Esophagus muscularis mucosa (tissue), 4 donors: ENCODE data around the gene RADIL. TPM values are rescaled to one million over a fixed set of nuclear protein-coding genes. Genes with fewer than 3 reads are reported as not detected.

Experiments
- DNase-seq: peaks from one replicate; pipeline ENCODE4 v3.0.0-alpha.2; 2017; ENCODE audit errors: extremely low spot score
- H3K27ac ChIP-seq, 4 donors: fragments of 200-600 bp; sonication (generic); replicated peaks in 1 of 4; 1 replicate in 3 of 4; 2 replicates in 1 of 4; pipeline ENCODE4 v1.5.1; 2016 to 2019; ENCODE audit warnings: mild to moderate bottlenecking in 1 of 4
- H3K27me3 ChIP-seq, 4 donors: fragments of 200-600 bp; sonication (generic); one replicate each; pipeline versions ENCODE4 v1.5.1 to v1.6.0; 2016 to 2019
- H3K36me3 ChIP-seq, 4 donors: fragments of 200-600 bp; sonication (generic); one replicate each; pipeline ENCODE4 v1.5.1; 2016 to 2019
- H3K4me1 ChIP-seq, 4 donors: fragments of 200-600 bp; sonication (generic); one replicate each; pipeline ENCODE4 v1.5.1; 2016 to 2019
- H3K4me3 ChIP-seq, 4 donors: fragments of 200-600 bp; sonication (generic); 1 replicate in 2 of 4; 2 replicates in 2 of 4; pipeline ENCODE4 v1.5.1; 2016 to 2019; ENCODE audit warnings: mild to moderate bottlenecking in 4 of 4, moderate library complexity in 1 of 4
- H3K9me3 ChIP-seq, 4 donors: fragments of 200-600 bp; sonication (generic); 1 replicate in 3 of 4; 2 replicates in 1 of 4; pipeline ENCODE4 v1.5.1; 2016 to 2019
- EP300 ChIP-seq: sonication (generic); formaldehyde crosslinking; IDR thresholded peaks from one replicate; pipeline ENCODE4 v1.6.1; 2017; ENCODE audit warnings: antibody characterized with exemption
- POLR2A ChIP-seq: fragments of 450-650 bp; IDR thresholded peaks from one replicate; pipeline ENCODE4 v1.6.1; 2017; ENCODE audit warnings: antibody characterized with exemption, moderate library complexity, mild to moderate bottlenecking, low read depth
- POLR2AphosphoS5 ChIP-seq, 2 donors: sonication (generic); formaldehyde crosslinking; IDR thresholded peaks; one replicate each; pipeline ENCODE4 v1.6.1; 2017; ENCODE audit warnings: antibody characterized with exemption in 2 of 2
- WGBS: methylation state at CpG from one replicate; pipeline ENCODE4 v1.1.5; 2018; 5-methylcytosine and 5-hydroxymethylcytosine counted together
- intact Hi-C: fragments of 100-400 bp; cut with DNase I; formaldehyde crosslinking; loops from one replicate; pipeline ENCODE4 v1.15.1; 2023
- total RNA-seq, 4 donors: library from RNA; depleted of rRNA; stranded (reverse); fragments of >200 nt; gene quantifications; one replicate each; pipeline versions ENCODE4 v1.1.0 to v1.2.1, GENCODE V29; 2016
- TF ChIP-seq, protein P1 (sequence below), 3 experiments: fragments of 200-600 bp in 2 of 3; fragments of 450-650 bp in 1 of 3; sonication (generic) in 2 of 3; IDR thresholded peaks; one replicate each; pipeline ENCODE4 v1.5.1; 2017 to 2019; ENCODE audit warnings: antibody characterized with exemption in 3 of 3, mild to moderate bottlenecking in 2 of 3, moderate library complexity in 1 of 3

Gene RADIL
- total RNA-seq, 4 donors from 2014 or later, result 6.5 to 12.9 (median 12.1) TPM

DNA sequence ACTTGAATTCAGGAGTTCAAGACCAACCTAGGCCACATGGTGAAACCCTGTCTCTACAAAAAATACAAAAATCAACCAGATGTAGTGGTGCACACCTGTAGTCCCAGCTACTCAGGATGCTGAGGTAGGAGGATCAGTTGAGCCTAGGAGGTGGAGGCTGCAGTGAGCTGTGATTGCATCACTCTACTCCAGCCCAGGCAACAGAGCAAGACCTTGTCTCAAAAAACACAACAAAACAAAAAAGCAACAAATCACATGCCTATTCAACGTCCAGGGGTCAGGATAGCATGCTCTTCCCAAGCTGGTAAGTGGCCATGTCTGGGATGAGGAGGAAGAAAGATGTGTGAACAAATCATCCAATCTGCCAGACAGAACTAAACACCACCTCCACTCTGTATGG is 6.2 kb upstream of the RADIL start:
- TF ChIP-seq EP300 (no peak), POLR2A (no peak), POLR2AphosphoS5 (IDR thresholded peaks at IDR 0.05) (no peak)
- TF ChIP-seq, protein P1, sequence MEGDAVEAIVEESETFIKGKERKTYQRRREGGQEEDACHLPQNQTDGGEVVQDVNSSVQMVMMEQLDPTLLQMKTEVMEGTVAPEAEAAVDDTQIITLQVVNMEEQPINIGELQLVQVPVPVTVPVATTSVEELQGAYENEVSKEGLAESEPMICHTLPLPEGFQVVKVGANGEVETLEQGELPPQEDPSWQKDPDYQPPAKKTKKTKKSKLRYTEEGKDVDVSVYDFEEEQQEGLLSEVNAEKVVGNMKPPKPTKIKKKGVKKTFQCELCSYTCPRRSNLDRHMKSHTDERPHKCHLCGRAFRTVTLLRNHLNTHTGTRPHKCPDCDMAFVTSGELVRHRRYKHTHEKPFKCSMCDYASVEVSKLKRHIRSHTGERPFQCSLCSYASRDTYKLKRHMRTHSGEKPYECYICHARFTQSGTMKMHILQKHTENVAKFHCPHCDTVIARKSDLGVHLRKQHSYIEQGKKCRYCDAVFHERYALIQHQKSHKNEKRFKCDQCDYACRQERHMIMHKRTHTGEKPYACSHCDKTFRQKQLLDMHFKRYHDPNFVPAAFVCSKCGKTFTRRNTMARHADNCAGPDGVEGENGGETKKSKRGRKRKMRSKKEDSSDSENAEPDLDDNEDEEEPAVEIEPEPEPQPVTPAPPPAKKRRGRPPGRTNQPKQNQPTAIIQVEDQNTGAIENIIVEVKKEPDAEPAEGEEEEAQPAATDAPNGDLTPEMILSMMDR (IDR thresholded peaks at IDR 0.05), result no peak
- no peaks in the 10 kb centered on the region for H3K27me3 ChIP-seq
- intact Hi-C loops, result no loop called here
- H3K4me3 ChIP-seq, result no peak overlapping the region
- H3K9me3 ChIP-seq, result peaks cover 0 to 8% (median 2%) of the 10 kb centered on the region in 4 donors
- WGBS, result 48% methylated on average over 1 of the region's 1 CpG
- H3K36me3 ChIP-seq, result no peaks in the 10 kb centered on the region
- H3K4me1 ChIP-seq, result no peaks in the 10 kb centered on the region
- no peak for DNase-seq
- no peak overlapping the region for H3K27ac ChIP-seq

DNA sequence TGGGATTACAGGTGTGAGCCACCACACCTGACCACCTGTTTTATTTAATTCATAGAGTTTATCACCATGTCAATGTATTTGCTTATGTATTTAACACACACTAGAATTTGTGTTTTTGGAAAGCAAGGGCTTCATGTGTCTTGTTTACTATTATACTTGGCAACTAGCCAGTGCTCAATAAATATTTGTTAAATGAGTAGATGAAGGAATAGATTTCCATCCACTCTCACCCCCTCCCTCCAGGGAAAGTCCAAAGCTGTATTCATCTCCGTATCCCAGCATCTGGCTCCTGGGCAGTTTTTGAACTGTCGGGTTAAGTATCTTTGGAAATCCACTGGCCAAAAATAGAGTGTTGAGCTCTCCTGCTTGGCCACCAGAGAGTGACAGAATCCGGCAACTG is 4.6 kb upstream of the RADIL start:
- Histone ChIP-seq H3K4me1 (peaks cover 0 to 8% (median 7%) of the 10 kb centered on the region in 4 donors), H3K9me3 (no peaks in the 10 kb centered on the region), H3K27ac (no peak overlapping the region), H3K4me3 (no peak overlapping the region), H3K36me3 (no peaks in the 10 kb centered on the region), H3K27me3 (peaks cover 0 to 12% (median 0%) of the 10 kb centered on the region in 4 donors)
- DNase-seq, result no peak
- intact Hi-C loops, result no loop called here
- no peak for TF ChIP-seq POLR2A
- TF ChIP-seq EP300, result no peak
- no peak for TF ChIP-seq POLR2AphosphoS5 (IDR thresholded peaks at IDR 0.05)
- 60% methylated on average over 3 of the region's 3 CpGs for WGBS

GRCh38 chr7:4886671-4887070 is 3.2 kb upstream of the RADIL start:
- intact Hi-C loops, result no loop called here
- WGBS, result 20% methylated on average over 1 of the region's 1 CpG
- Histone ChIP-seq H3K27me3 (peaks cover 0 to 16% (median 0%) of the 10 kb centered on the region in 4 donors), H3K9me3 (no peaks in the 10 kb centered on the region), H3K36me3 (no peaks in the 10 kb centered on the region), H3K4me1 (peaks cover 6 to 23% (median 19%) of the 10 kb centered on the region in 4 donors), H3K27ac (no peak overlapping the region), H3K4me3 (no peak overlapping the region)
- TF ChIP-seq, protein P1 (IDR thresholded peaks at IDR 0.05), result no peak
- TF ChIP-seq POLR2AphosphoS5 (IDR thresholded peaks at IDR 0.05), result no peak
- TF ChIP-seq POLR2A, result no peak
- TF ChIP-seq EP300, result no peak
- DNase-seq, result no peak

DNA sequence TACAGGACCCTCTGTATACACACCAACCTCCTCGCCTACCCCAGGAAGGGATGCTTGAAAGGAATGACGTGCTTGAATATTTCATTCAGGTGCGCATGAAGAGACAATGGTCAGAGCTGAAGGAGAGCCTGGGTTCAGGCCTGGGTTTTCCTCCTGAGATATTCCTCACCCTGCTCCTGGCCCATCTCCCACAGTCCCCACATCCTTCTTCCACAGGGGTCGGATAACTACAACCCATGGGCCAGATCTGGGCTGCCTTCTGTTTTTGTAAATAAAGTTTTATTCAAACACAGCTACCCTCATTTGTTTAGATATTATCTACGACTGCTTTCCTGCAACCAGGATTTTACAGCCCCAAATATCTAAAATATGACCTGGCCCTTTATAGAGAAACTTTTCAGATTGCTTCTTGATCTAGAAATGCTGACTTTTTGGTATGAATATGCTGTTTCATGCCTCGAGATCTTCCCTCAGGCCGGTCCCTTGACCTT is 1.8 kb upstream of the RADIL start:
- Histone ChIP-seq H3K4me3 (no peak overlapping the region), H3K9me3 (no peaks in the 10 kb centered on the region), H3K36me3 (no peaks in the 10 kb centered on the region), H3K27me3 (peaks cover 0 to 16% (median 0%) of the 10 kb centered on the region in 4 donors), H3K4me1 (peaks cover 6 to 31% (median 26%) of the 10 kb centered on the region in 4 donors), H3K27ac (no peak overlapping the region)
- DNase-seq, result no peak
- intact Hi-C loops, result no loop called here
- no peak for TF ChIP-seq EP300
- TF ChIP-seq, protein P1 (IDR thresholded peaks at IDR 0.05), result no peak
- TF ChIP-seq POLR2AphosphoS5 (IDR thresholded peaks at IDR 0.05), result no peak
- no peak for TF ChIP-seq POLR2A
- WGBS, result 89% methylated on average over 7 of the region's 7 CpGs

DNA sequence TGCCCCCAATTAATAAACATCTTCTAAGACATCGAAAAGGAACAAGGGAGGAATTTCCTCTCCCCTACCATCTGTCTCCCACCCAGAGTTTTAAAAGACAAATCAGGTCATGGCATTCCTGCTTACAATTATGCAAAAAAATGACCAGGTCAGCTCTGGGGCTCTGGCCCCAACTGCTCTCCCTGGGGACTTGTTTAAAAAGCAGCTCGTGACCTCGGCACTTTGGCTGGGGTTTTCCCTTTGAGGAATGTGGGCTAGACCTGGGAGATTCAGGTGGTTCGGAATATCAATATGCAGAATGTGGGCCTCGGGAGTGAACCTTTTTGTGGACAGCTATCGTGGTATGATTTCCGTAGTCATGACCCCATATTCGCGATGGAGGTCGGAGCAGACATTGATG is 648 bp upstream of the RADIL start:
- H3K4me1 ChIP-seq, result peaks cover 10 to 43% (median 31%) of the 10 kb centered on the region in 4 donors
- TF ChIP-seq POLR2AphosphoS5 (IDR thresholded peaks at IDR 0.05) (no peak), POLR2A (no peak), EP300 (no peak)
- TF ChIP-seq, protein P1 (IDR thresholded peaks at IDR 0.05), result no peak
- peaks cover 0 to 16% (median 0%) of the 10 kb centered on the region in 4 donors for H3K27me3 ChIP-seq
- H3K9me3 ChIP-seq, result no peaks in the 10 kb centered on the region
- WGBS, result 77% methylated on average over 10 of the region's 10 CpGs
- H3K27ac ChIP-seq, result no peak overlapping the region
- H3K36me3 ChIP-seq, result no peaks in the 10 kb centered on the region
- no peak for DNase-seq
- intact Hi-C loops, result loop anchor here (5.0 kb wide), 2 partner anchors 37 to 52 kb away; no protein-coding TSS in a partner anchor
- peak overlapping the region in 1 of 4 donors; percentile 78 for H3K4me3 ChIP-seq
